Chondrocyte (in vitro differentiated cells): ENCODE results near the gene CEP55. TPM values are rescaled to one million over a fixed set of nuclear protein-coding genes. Genes with fewer than 3 reads are reported as not detected.
"Not testable (repeated sequence)": the region's sequence is repeated elsewhere in the genome, so short reads cannot be mapped to it uniquely, and the experiment has no call there.

Experiments used
- DNase-seq: peaks from one replicate; pipeline ENCODE4 v3.0.0; 2021; ENCODE audit warnings: mixed read lengths, low spot score
- H3K27ac Mint-ChIP-seq: one replicate; pipeline ENCODE4 v1.8.0; 2021; ENCODE audit warnings: mild to moderate bottlenecking, moderate library complexity, mixed read lengths; ENCODE audit not compliant: unreplicated experiment
- H3K27me3 Mint-ChIP-seq: 2 replicates; pipeline ENCODE4 v1.8.0; 2021; ENCODE audit warnings: low read depth, mixed read lengths
- H3K36me3 Mint-ChIP-seq: 2 replicates; pipeline ENCODE4 v1.8.0; 2021; ENCODE audit warnings: low read depth, mixed read lengths
- H3K4me1 Mint-ChIP-seq: 2 replicates; pipeline ENCODE4 v1.8.0; 2021; ENCODE audit warnings: low read depth, mild to moderate bottlenecking, mixed read lengths
- H3K4me3 Mint-ChIP-seq: one replicate; pipeline ENCODE4 v1.8.0; 2021; ENCODE audit warnings: mild to moderate bottlenecking, moderate library complexity, mixed read lengths; ENCODE audit not compliant: unreplicated experiment
- H3K9me3 Mint-ChIP-seq: 2 replicates; pipeline ENCODE4 v1.8.0; 2021; ENCODE audit warnings: low read depth, mixed read lengths
- total RNA-seq: library from RNA; stranded (reverse); gene quantifications from 3 replicates; pipeline ENCODE4 v1.2.1, GENCODE V29; 2021
- TF ChIP-seq, protein P1 (sequence below): fragments of 200-600 bp; sonication (generic); IDR thresholded peaks from 2 replicates; pipeline ENCODE4 v1.5.0; 2021; ENCODE audit warnings: antibody characterized with exemption, mild to moderate bottlenecking, moderate library complexity

The CEP55 gene
- total RNA-seq, 1 donor from 2014 or later: 9.3 TPM

DNA sequence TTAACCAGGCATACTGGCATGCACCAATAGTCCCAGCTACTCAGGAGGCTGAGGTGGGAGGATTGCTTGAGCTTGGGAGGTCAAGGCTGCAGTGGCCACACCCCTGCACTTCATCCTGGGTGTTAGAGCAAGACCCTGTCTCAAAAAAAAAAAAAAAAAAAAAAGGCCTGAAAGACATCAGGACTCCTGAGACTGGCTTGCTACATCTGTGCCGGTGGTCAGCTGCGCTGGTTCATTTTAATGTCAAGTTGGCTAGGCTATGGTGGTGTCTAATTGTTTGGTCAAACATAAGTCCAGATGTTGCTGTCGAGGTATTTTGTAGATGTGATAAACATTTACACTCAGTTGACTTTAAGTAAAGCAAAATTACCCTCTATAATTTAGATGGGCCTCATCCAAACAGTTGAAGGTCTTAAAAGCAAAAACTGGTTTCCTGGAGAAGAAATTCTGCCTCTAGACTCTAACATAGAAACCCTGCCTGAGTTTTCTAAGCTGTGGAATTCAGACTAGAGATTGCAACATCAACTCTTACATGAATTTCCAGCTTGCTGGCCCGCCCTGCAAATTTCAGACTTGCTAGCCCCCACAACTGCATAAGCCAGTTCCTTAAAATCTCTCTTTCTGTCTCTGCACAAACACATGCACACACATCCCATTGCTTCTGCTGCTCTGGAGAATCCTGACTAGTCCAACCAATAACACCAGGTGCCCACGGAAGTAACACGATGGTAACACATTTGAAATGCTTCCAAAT lies 32.5 kb upstream of the CEP55 start:
- no peaks in the 10 kb centered on the region for H3K27me3 Mint-ChIP-seq
- peak overlapping the region; percentile 99 for H3K27ac Mint-ChIP-seq
- TF ChIP-seq, protein P1, sequence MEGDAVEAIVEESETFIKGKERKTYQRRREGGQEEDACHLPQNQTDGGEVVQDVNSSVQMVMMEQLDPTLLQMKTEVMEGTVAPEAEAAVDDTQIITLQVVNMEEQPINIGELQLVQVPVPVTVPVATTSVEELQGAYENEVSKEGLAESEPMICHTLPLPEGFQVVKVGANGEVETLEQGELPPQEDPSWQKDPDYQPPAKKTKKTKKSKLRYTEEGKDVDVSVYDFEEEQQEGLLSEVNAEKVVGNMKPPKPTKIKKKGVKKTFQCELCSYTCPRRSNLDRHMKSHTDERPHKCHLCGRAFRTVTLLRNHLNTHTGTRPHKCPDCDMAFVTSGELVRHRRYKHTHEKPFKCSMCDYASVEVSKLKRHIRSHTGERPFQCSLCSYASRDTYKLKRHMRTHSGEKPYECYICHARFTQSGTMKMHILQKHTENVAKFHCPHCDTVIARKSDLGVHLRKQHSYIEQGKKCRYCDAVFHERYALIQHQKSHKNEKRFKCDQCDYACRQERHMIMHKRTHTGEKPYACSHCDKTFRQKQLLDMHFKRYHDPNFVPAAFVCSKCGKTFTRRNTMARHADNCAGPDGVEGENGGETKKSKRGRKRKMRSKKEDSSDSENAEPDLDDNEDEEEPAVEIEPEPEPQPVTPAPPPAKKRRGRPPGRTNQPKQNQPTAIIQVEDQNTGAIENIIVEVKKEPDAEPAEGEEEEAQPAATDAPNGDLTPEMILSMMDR: no peak
- H3K4me1 Mint-ChIP-seq: peaks cover 91% of the 10 kb centered on the region
- DNase-seq: no peak
- peak overlapping the region; percentile 13 for H3K4me3 Mint-ChIP-seq
- peaks cover 3% of the 10 kb centered on the region for H3K9me3 Mint-ChIP-seq
- H3K36me3 Mint-ChIP-seq: peaks cover 10% of the 10 kb centered on the region

DNA sequence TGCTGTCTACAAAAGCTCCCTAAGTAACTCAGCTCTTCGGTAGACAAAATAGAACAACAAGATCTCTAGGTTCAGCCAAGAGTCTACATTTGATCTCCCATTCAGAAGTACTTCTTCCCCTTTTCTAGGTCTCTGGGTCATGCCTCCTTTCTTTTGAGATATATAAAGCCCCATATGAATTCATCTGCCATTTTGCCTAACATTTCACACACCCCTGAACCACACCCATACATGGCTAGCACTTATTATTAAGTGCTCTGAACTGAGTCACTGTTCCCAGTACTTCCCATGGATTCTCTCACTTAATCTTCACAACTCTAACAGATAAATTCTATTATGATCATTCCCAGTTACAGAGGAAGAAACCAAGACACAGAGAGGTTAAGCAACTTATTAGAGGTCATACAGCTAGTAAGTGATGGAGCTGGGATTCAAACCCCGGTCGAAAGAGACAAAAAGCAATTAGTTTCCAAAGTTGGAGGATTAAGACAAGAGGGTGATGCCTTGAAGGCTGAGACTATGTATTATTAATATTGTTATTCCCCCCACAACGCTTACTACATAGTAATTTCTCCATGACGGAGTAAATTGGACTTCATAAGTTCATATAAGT lies 31.5 kb upstream of the CEP55 start:
- peaks cover 3% of the 10 kb centered on the region for H3K9me3 Mint-ChIP-seq
- DNase-seq: no peak
- H3K27ac Mint-ChIP-seq: peak overlapping the region; percentile 99
- peaks cover 11% of the 10 kb centered on the region for H3K36me3 Mint-ChIP-seq
- H3K27me3 Mint-ChIP-seq: no peaks in the 10 kb centered on the region
- TF ChIP-seq, protein P1: no peak
- peaks cover 91% of the 10 kb centered on the region for H3K4me1 Mint-ChIP-seq
- peak overlapping the region; percentile 20 for H3K4me3 Mint-ChIP-seq

DNA sequence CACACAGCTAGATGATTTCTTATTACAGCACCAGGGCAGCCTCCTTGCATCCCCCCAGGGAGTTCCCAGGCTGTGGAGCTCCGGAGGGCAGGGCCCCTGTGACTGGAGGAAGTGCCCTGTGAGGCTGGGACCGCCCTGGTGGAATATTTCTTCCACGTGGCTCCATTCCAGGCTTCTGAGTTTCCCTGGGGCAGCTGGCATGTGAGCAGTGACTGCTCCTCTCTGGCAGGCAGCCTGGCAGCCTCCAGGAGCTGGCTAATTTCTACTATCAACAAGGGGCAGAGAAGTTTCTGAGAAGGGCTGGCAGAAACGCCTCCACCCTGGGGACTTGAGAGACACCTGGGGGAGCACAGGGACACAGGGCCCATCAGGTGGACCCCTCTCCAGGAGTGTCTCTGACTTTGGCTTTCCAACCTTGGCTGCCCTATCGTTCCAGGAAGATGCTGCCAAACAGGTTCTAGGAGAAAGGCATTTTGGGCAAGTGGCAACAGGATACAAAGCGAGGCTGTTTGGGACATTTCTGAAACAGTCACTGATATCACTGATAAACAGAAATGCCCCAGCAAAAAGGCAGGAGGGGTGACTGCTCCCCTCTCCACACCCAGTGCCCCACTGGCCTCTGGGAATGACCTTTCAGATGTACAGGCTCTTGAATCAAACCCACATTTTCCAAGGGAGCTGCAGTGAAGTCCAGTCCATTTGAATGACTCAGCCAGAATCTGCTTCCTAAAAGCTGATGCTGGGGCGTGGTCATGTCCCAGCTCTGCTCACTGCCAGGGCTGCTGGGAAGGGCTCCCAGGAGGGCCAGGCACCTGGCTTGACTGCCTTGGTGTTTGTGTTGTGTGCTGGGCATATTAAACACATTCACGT lies 30.4 kb upstream of the CEP55 start:
- TF ChIP-seq, protein P1: no peak
- Mint-ChIP-seq H3K27me3 (no peaks in the 10 kb centered on the region), H3K4me3 (peak overlapping the region; percentile 33), H3K27ac (peak overlapping the region; percentile 99), H3K9me3 (peaks cover 5% of the 10 kb centered on the region), H3K4me1 (peaks cover 91% of the 10 kb centered on the region), H3K36me3 (peaks cover 10% of the 10 kb centered on the region)
- DNase-seq: peak; percentile 96

DNA sequence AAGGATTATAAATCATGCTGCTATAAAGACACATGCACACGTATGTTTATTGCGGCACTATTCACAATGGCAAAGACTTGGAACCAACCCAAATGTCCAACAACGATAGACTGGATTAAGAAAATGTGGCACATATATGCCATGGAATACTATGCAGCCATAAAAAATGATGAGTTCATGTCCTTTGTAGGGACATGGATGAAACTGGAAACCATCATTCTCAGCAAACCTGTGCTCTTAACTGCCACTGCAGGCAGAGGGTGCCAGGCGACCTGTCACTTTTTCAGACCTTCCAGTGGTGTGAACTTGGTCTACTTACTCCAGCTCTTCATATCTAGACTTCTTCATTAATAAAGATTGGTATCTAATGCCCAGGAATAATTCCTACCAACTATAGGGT lies 28.8 kb upstream of the CEP55 start:
- not testable (repeated sequence) for DNase-seq, H3K9me3 Mint-ChIP-seq, H3K4me3 Mint-ChIP-seq, H3K27me3 Mint-ChIP-seq
- H3K27ac Mint-ChIP-seq: peak overlapping the region; percentile 98
- H3K4me1 Mint-ChIP-seq: peaks cover 90% of the 10 kb centered on the region
- peaks cover 12% of the 10 kb centered on the region for H3K36me3 Mint-ChIP-seq

DNA sequence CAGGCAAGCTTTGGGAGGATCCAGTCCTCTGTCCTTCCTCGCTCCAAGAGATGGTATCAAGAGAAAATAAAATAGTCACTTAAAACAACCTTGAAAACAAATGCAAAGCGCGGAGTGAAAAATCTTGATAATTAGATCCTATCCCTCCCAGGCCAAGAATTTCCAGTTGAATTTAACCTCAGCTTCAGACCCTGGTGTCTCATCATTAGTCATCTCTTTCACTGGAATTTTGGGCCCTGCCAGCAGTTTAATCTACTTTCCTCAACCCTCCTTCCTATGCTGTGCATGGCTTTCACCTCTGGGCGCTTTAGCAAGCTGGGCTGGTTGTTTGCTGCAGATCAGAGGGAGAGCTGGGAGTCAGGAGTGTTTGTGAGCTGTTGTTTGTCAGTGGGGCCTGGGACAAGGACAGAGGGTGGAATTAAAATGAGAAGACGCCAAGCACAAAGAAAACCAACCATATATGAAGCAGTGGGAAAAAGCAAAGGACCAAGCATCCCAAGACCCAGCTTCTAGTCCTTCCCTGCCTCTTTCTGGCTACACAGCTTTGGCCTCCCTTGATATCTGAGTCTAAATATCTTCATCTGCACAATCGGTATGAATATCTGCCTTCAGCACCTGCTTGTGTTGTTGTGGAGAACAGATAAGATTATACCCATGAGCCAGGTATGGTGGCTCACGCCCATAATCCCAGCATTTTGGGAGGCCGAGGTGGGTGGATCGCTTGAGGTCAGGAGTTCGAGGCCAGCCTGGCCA lies 27.8 kb upstream of the CEP55 start:
- peaks cover 5% of the 10 kb centered on the region for H3K9me3 Mint-ChIP-seq
- peaks cover 90% of the 10 kb centered on the region for H3K4me1 Mint-ChIP-seq
- DNase-seq: no peak
- peaks cover 14% of the 10 kb centered on the region for H3K36me3 Mint-ChIP-seq
- H3K27ac Mint-ChIP-seq: peak overlapping the region; percentile 98
- TF ChIP-seq, protein P1: no peak
- no peaks in the 10 kb centered on the region for H3K27me3 Mint-ChIP-seq
- peak overlapping the region; percentile 6 for H3K4me3 Mint-ChIP-seq
